GM06990 (cell line): Measurements from ENCODE around the gene SEMA3B.
A peak's percentile ranks its signal among the peaks of the same experiment; 100 is the strongest.

Experiments
- DNase-seq: peaks from one replicate; pipeline ENCODE4 v3.0.0-alpha.2; 2011; ENCODE audit not compliant: insufficient read length; ENCODE audit errors: extremely low read depth
- H3K27me3 ChIP-seq: replicated peaks from 2 replicates; pipeline ENCODE4 v1.6.0; 2011; ENCODE audit warnings: low read length; ENCODE audit not compliant: control insufficient read depth, insufficient read depth
- H3K36me3 ChIP-seq: 2 replicates; pipeline ENCODE4 v1.5.1; 2011; ENCODE audit warnings: low read length; ENCODE audit not compliant: control insufficient read depth, insufficient read depth
- H3K4me3 ChIP-seq: replicated peaks from 2 replicates; pipeline ENCODE4 v1.5.1; 2011; ENCODE audit warnings: low read depth, mild to moderate bottlenecking, control low read depth, low read length
- TF ChIP-seq, protein P1 (sequence below): IDR thresholded peaks from 2 replicates; pipeline ENCODE4 v1.5.1; 2011; ENCODE audit warnings: low read length, control low read depth, mild to moderate bottlenecking, inconsistent platforms; ENCODE audit not compliant: insufficient read depth, poor library complexity, severe bottlenecking

The SEMA3B gene

DNA sequence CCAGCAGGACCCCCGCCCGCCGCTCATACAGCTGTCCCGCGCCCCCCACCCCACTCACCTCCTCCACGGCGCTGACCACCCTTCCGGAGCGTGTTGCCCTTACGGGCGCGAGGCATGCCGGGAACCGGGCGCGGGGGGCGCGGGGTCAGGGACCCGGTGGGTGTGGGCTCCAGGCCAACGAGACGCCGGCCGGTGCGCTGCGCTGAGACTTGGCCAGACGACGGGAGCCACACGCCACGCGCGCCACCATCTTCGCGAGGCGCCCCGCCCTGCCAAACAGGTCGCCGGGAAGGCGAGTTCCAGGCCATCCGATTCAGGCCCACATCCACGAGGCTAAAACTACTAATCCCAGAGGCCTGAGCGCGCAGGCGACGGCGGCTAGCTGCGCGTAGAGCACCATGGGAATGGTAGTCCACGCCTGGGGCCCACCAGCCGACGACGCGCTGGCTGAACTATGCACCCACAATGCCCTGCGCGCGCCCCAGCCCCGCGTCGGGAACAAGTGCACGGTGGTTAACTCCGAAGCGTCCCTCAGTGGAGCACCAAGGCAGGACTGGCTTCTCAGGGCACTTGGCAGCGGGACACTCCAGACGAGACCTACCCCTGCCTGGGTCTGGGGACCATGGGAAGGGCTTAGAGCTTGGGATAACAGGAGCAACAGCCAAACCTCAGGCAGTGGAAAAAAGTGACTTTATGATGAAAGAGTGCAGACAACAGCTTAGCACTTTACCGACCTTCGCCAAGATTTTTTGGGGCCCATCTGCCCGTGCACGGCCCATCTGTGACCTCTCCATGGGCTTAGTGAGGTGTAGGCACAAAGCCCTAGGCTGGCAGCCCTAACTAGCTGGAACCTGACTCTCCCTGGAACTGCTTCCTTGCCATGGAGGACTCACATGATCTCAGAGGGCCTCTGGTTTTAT, 23.5 kb downstream of the SEMA3B start, which contains the start of gene IFRD2:
TSS of gene IFRD2 (minus strand) at position 271 of the 920 bp plus-strand sequence. CDS start at position 116, 155 bp downstream.
- TF ChIP-seq, protein P1, sequence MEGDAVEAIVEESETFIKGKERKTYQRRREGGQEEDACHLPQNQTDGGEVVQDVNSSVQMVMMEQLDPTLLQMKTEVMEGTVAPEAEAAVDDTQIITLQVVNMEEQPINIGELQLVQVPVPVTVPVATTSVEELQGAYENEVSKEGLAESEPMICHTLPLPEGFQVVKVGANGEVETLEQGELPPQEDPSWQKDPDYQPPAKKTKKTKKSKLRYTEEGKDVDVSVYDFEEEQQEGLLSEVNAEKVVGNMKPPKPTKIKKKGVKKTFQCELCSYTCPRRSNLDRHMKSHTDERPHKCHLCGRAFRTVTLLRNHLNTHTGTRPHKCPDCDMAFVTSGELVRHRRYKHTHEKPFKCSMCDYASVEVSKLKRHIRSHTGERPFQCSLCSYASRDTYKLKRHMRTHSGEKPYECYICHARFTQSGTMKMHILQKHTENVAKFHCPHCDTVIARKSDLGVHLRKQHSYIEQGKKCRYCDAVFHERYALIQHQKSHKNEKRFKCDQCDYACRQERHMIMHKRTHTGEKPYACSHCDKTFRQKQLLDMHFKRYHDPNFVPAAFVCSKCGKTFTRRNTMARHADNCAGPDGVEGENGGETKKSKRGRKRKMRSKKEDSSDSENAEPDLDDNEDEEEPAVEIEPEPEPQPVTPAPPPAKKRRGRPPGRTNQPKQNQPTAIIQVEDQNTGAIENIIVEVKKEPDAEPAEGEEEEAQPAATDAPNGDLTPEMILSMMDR: no peak
- Histone ChIP-seq H3K4me3 (peak within 1 kb of the TSS; percentile 95), H3K27me3 (no peaks in the 10 kb centered on the region), H3K36me3 (peaks cover 22% of the 10 kb centered on the region)
- peak; percentile 97 for DNase-seq

DNA sequence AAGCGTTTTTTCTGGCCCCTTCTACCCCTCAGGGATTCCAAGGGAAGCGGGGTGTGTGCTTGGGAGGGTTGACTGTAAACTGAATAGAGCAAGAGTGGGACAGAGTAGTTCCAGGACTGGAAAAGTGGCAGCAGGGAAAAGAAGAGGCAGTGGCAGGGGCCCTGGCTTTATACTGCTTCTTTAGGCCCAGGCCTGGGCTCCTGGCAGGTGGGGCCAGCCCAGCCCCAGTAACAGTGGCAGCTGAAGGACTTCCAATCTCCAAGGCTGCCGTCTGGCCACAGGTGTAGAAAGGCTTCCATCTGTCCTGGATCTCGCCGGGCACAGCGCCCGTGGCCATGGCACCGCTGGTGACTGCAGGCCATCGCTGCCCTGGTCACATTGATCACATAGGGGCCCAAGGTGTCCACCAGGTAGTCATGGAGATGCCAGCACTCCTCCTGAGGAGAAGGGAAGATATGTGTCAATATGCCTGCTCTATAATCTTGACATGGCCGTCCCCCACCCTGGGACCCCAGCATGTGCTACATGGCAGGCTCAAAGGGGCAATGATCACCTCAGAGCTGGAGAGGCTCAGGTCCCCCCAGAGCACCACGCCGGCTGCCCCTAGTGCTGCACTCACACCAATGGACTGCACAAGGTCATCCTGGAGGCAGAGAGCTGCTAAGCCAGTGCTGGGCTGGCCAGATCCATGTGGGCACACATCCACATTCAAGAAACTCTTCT, 24.3 kb downstream of the SEMA3B start:
- Histone ChIP-seq H3K36me3 (peaks cover 20% of the 10 kb centered on the region), H3K27me3 (no peaks in the 10 kb centered on the region), H3K4me3 (peak overlapping the region; percentile 64)
- DNase-seq: no peak
- TF ChIP-seq, protein P1: no peak

DNA sequence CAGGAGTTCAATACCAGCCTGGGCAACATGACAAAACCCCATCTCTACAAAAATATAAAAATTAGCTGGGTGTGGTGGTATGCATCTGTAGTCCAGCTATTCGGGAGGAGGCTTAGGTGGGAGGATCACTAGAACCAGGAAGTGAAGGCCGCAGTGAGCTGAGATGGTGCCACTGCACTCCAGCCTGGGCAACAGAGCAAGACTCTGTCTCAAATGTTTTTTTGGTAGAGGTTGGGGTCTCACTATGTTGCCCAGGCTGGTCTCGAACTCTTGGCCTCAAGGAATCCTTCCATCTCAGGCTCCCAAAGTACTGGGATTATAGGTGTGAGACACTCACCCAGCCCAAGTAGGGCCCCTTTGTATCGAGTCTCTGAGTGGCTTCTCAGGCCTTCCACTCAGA, 25.1 kb downstream of the SEMA3B start:
- no peak overlapping the region for H3K4me3 ChIP-seq
- no peaks in the 10 kb centered on the region for H3K27me3 ChIP-seq
- H3K36me3 ChIP-seq: peaks cover 12% of the 10 kb centered on the region
- DNase-seq: no peak
- TF ChIP-seq, protein P1: no peak

DNA sequence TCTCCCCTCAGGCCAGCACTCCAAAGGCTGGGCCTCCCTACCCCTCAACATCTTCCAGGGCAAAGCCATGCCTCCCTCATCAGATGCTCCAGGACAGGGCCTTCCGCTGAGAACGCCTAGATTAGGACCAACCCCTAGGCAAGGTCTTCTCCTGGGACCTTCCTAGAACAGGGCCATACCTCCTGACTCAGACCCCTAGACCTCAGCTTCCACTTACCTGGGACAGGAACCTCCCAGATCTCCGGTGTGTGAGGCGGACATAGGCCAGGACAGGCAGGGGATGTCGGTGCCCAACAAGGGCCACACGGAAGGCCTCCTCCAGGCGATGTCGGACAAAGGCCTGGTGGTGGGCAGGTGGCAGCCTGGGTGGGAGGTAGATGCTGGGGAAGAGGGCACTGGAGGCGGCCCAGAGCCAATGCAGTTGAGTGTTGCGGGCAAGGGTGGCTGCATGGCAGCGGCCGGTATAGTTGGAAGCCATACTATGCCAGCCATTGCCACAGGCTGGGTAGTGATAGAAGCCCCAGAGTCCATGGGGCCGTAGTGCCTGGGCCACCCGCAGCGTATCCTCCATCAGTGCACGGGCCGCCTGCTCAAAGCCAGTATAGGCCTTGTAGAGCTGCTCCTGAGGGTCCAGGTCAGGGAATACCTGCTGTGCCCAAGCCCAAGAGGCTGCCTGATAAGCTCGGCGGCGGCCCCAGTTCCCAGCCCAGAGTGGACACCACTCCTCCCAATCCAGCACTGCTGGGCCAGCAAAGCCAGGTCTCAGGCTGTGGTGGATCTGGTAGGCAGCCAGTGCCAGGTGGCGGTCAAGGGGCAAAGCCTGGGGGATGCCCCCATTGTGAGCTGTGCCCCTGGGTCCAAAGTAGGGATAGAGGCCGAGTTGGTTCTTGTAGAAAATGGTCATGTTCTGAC, 25.8 kb downstream of the SEMA3B start:
- peaks cover 6% of the 10 kb centered on the region for H3K36me3 ChIP-seq
- no peaks in the 10 kb centered on the region for H3K27me3 ChIP-seq
- TF ChIP-seq, protein P1: no peak
- no peak for DNase-seq
- no peak overlapping the region for H3K4me3 ChIP-seq
